KMS-11 (cell line): ENCODE data around the gene UQCR11.

Source experiments
- H2AFZ ChIP-seq: fragments of 200-600 bp; sonication (generic); 2 replicates; pipeline ENCODE4 v1.6.1; 2016; ENCODE audit warnings: antibody characterized with exemption, mixed run types, low read depth
- H3K27ac ChIP-seq: fragments of 200-600 bp; sonication (generic); 2 replicates; pipeline ENCODE4 v1.6.1; 2016; ENCODE audit warnings: mild to moderate bottlenecking, mixed run types
- H3K27me3 ChIP-seq: fragments of 200-600 bp; sonication (generic); 2 replicates; pipeline ENCODE4 v1.6.1; 2017; ENCODE audit warnings: mild to moderate bottlenecking, low read depth, mixed run types, moderate library complexity; ENCODE audit not compliant: insufficient read depth
- H3K36me3 ChIP-seq: fragments of 200-600 bp; sonication (generic); 2 replicates; pipeline ENCODE4 v1.6.1; 2017; ENCODE audit warnings: mild to moderate bottlenecking, mixed run types; ENCODE audit not compliant: insufficient read depth
- H3K4me1 ChIP-seq: fragments of 200-600 bp; sonication (generic); 2 replicates; pipeline ENCODE4 v1.6.1; 2016; ENCODE audit warnings: mild to moderate bottlenecking, low read depth, mixed run types; ENCODE audit not compliant: poor library complexity, severe bottlenecking
- H3K4me2 ChIP-seq: fragments of 200-600 bp; sonication (generic); 2 replicates; pipeline ENCODE4 v1.7.0; 2016; ENCODE audit warnings: mild to moderate bottlenecking, mixed run types
- H3K4me3 ChIP-seq: fragments of 200-600 bp; sonication (generic); IDR thresholded peaks from 2 replicates; pipeline ENCODE4 v1.6.1; 2017; ENCODE audit warnings: low read depth, low read length, mixed read lengths; ENCODE audit not compliant: insufficient read depth
- H3K79me2 ChIP-seq: fragments of 200-600 bp; sonication (generic); 2 replicates; pipeline ENCODE4 v1.6.1; 2016; ENCODE audit warnings: low read depth, mixed run types; ENCODE audit not compliant: insufficient read depth
- H3K9ac ChIP-seq: fragments of 200-600 bp; sonication (generic); 2 replicates; pipeline ENCODE4 v1.6.1; 2016; ENCODE audit warnings: mild to moderate bottlenecking, mixed run types
- H4K20me1 ChIP-seq: fragments of 200-600 bp; sonication (generic); 2 replicates; pipeline ENCODE4 v1.6.1; 2016; ENCODE audit warnings: mild to moderate bottlenecking, mixed run types; ENCODE audit not compliant: insufficient read depth
- CTCF ChIP-seq: fragments of 200-600 bp; sonication (generic); conservative IDR thresholded peaks from 2 replicates; pipeline ENCODE4 v1.6.1; 2017; ENCODE audit warnings: low read depth, mild to moderate bottlenecking, antibody characterized with exemption, low read length, moderate library complexity, mixed read lengths

The UQCR11 gene

DNA sequence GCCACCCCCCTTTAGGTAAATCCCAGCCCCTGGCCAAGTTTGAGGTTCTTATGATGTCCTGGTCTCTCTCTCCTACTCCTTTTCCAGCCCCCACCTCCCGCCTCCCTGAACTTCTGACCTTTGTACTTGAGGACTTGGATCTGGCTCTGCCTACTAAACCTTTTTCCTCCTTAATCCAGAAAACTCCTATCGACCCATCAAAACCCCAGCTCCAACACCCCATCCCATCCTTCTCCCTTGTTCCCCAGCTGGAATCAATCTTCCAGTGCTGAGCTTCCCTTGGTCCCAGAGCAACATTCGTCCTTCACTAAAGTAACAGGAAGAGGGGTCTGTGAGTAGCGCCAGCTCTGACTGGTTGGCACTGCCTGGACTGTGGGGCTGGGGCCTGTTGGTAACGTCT is 17.3 kb upstream of the UQCR11 start:
- no peaks in the 10 kb centered on the region for H3K27me3 ChIP-seq
- H2AFZ ChIP-seq: no peak overlapping the region
- no peaks in the 10 kb centered on the region for H4K20me1 ChIP-seq
- H3K36me3 ChIP-seq: no peaks in the 10 kb centered on the region
- no peak overlapping the region for H3K9ac ChIP-seq
- no peak overlapping the region for H3K4me2 ChIP-seq
- no peak overlapping the region for H3K27ac ChIP-seq
- H3K4me1 ChIP-seq: no peaks in the 10 kb centered on the region
- no peak overlapping the region for H3K4me3 ChIP-seq
- no peak for TF ChIP-seq CTCF
- H3K79me2 ChIP-seq: no peaks in the 10 kb centered on the region; the same call in 1 of the 2 replicates

DNA sequence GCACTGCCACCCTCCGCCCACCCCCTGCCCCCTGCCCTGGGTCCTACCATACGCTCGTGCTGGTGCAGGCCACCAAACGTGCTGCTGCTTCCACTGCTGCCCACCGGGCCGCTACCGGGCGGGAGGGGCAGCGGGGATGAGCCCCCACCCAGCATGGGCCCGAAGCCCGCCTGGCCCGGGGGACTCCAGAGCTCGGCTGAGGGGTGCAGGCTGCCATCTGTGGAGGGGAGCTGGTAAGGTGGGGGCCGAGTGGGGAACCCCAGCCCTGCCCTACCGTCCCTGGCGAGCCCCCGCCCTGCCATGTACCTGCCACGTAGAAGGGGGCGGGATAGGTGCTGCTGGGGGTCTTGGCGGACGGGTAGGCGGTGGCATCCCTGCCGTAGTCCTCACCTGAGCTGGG is 16.7 kb upstream of the UQCR11 start:
- no peaks in the 10 kb centered on the region for H3K4me1 ChIP-seq

GRCh38 chr19:1621574-1621973 is 16.3 kb upstream of the UQCR11 start:
- H4K20me1 ChIP-seq: no peaks in the 10 kb centered on the region
- H3K4me3 ChIP-seq: no peak overlapping the region
- no peak overlapping the region for H2AFZ ChIP-seq
- no peak overlapping the region for H3K9ac ChIP-seq
- no peaks in the 10 kb centered on the region; the same call in 1 of the 2 replicates for H3K79me2 ChIP-seq
- no peak overlapping the region for H3K27ac ChIP-seq
- no peaks in the 10 kb centered on the region for H3K36me3 ChIP-seq
- TF ChIP-seq CTCF: no peak
- no peaks in the 10 kb centered on the region for H3K4me1 ChIP-seq
- no peaks in the 10 kb centered on the region for H3K27me3 ChIP-seq
- H3K4me2 ChIP-seq: no peak overlapping the region

More for the DNA sequence above, 16.7 kb upstream of the UQCR11 start:
- no peak overlapping the region for H3K9ac ChIP-seq
- no peaks in the 10 kb centered on the region for H3K36me3 ChIP-seq
- no peak overlapping the region for H3K4me3 ChIP-seq
- H4K20me1 ChIP-seq: no peaks in the 10 kb centered on the region
- H3K4me2 ChIP-seq: no peak overlapping the region
- no peaks in the 10 kb centered on the region; the same call in 1 of the 2 replicates for H3K79me2 ChIP-seq
- H3K27ac ChIP-seq: no peak overlapping the region
- H3K27me3 ChIP-seq: no peaks in the 10 kb centered on the region
- no peak overlapping the region for H2AFZ ChIP-seq
- no peak for TF ChIP-seq CTCF

GRCh38 chr19:1621021-1621420 is 15.8 kb upstream of the UQCR11 start:
- Histone ChIP-seq H4K20me1 (no peaks in the 10 kb centered on the region), H3K4me2 (no peak overlapping the region), H3K9ac (no peak overlapping the region), H3K4me3 (no peak overlapping the region), H3K36me3 (no peaks in the 10 kb centered on the region), H2AFZ (no peak overlapping the region), H3K4me1 (no peaks in the 10 kb centered on the region), H3K27ac (no peak overlapping the region), H3K27me3 (no peaks in the 10 kb centered on the region), H3K79me2 (no peaks in the 10 kb centered on the region; the same call in 1 of the 2 replicates)
- TF ChIP-seq CTCF: no peak

- no peak for TF ChIP-seq CTCF
- no peaks in the 10 kb centered on the region for H3K4me1 ChIP-seq
Measured at GRCh38 chr19:1620502-1620901, 15.2 kb upstream of the UQCR11 start.

More at GRCh38 chr19:1620502-1620901, 15.2 kb upstream of the UQCR11 start:
- no peaks in the 10 kb centered on the region; the same call in 1 of the 2 replicates for H3K79me2 ChIP-seq
- H3K27me3 ChIP-seq: no peaks in the 10 kb centered on the region
- H4K20me1 ChIP-seq: no peaks in the 10 kb centered on the region
- no peaks in the 10 kb centered on the region for H3K36me3 ChIP-seq
- H3K27ac ChIP-seq: no peak overlapping the region
- H3K4me3 ChIP-seq: no peak overlapping the region
- H3K9ac ChIP-seq: no peak overlapping the region
- H2AFZ ChIP-seq: no peak overlapping the region
- no peak overlapping the region for H3K4me2 ChIP-seq
